PC-9 (cell line): Measurements from ENCODE around the gene PPP1R9B. TPM values are rescaled to one million over a fixed set of nuclear protein-coding genes. Genes with fewer than 3 reads are reported as not detected.

Experiments used
- BruUV-seq: library from RNA; stranded (reverse); fragments of 400-500 nt; replicated peaks from 2 replicates; lab custom pipeline; 2021; lab: Mats Ljungman, UMichigan
- CTCF ChIA-PET: fragments of 300-600 bp; sonication (Branson Sonifier 250); formaldehyde crosslinking; loops from one replicate; lab custom pipeline; 2022; ENCODE audit warnings: antibody characterized with exemption; lab: Charles Lee
- POLR2A ChIA-PET: fragments of 300-600 bp; sonication (Branson Sonifier 250); formaldehyde crosslinking; loops from one replicate; lab custom pipeline; 2022; ENCODE audit warnings: antibody characterized with exemption; ENCODE audit not compliant: unreplicated experiment; lab: Charles Lee
- DNase-seq, 2 experiments: peaks; one replicate each; pipeline versions ENCODE4 v3.0.0 to v3.0.0-alpha.2; 2015 to 2022; ENCODE audit warnings: mixed read lengths in 1 of 2
- H2AFZ ChIP-seq: fragments of 200-600 bp; sonication (generic); 2 replicates; pipeline ENCODE4 v1.8.1; 2017; ENCODE audit warnings: antibody characterized with exemption
- H3F3A ChIP-seq: fragments of 200-600 bp; sonication (generic); 2 replicates; pipeline ENCODE4 v1.8.1; 2017; ENCODE audit warnings: antibody characterized with exemption, mild to moderate bottlenecking, low read depth; ENCODE audit not compliant: insufficient read depth
- H3K27ac ChIP-seq: fragments of 200-600 bp; sonication (generic); 2 replicates; pipeline ENCODE4 v1.6.1; 2016; ENCODE audit warnings: mixed run types
- H3K27me3 ChIP-seq: fragments of 200-600 bp; sonication (generic); 2 replicates; pipeline ENCODE4 v1.6.1; 2016; ENCODE audit warnings: low read depth, mixed run types; ENCODE audit not compliant: insufficient read depth
- H3K36me3 ChIP-seq: fragments of 200-600 bp; sonication (generic); 2 replicates; pipeline ENCODE4 v1.6.1; 2016; ENCODE audit warnings: low read depth, mixed run types
- H3K4me1 ChIP-seq: fragments of 200-600 bp; sonication (generic); replicated peaks from 2 replicates; pipeline ENCODE4 v1.6.1; 2016; ENCODE audit warnings: mixed run types; ENCODE audit not compliant: insufficient read depth
- H3K4me2 ChIP-seq: fragments of 200-600 bp; sonication (generic); 2 replicates; pipeline ENCODE4 v1.6.1; 2017; ENCODE audit warnings: mixed run types
- H3K4me3 ChIP-seq: fragments of 200-600 bp; sonication (generic); 2 replicates; pipeline ENCODE4 v1.6.1; 2016; ENCODE audit warnings: mixed run types
- H3K79me2 ChIP-seq: fragments of 200-600 bp; sonication (generic); 2 replicates; pipeline ENCODE4 v1.6.1; 2017; ENCODE audit warnings: low read depth, mixed run types
- H3K9me2 ChIP-seq: fragments of 200-600 bp; sonication (generic); 2 replicates; pipeline ENCODE4 v1.8.1; 2017; ENCODE audit warnings: mild to moderate bottlenecking; ENCODE audit not compliant: insufficient read depth
- H3K9me3 ChIP-seq: fragments of 200-600 bp; sonication (generic); 2 replicates; pipeline ENCODE4 v1.8.1; 2016; ENCODE audit warnings: low read depth; ENCODE audit not compliant: insufficient read depth
- H4K20me1 ChIP-seq: fragments of 200-600 bp; sonication (generic); 2 replicates; pipeline ENCODE4 v1.8.1; 2017; ENCODE audit not compliant: insufficient read depth
- CTCF ChIP-seq: fragments of 200-600 bp; sonication (generic); conservative IDR thresholded peaks from 2 replicates; pipeline ENCODE4 v1.6.1; 2017; ENCODE audit warnings: mixed run types, antibody characterized with exemption, mild to moderate bottlenecking, moderate library complexity
- EZH2 ChIP-seq: fragments of 200-600 bp; sonication (generic); IDR thresholded peaks from 2 replicates; pipeline ENCODE4 v1.8.0; 2017; ENCODE audit warnings: antibody characterized with exemption, low read depth
- intact Hi-C: fragments of 100-400 bp; cut with micrococcal nuclease; formaldehyde crosslinking; loops from one replicate; pipeline ENCODE4 v1.10.0; 2022; ENCODE audit not compliant: unreplicated experiment
- total RNA-seq: library from RNA; stranded (reverse); gene quantifications from 2 replicates; pipeline ENCODE4 v1.2.3, GENCODE V29; 2021

The PPP1R9B gene
- total RNA-seq, 1 experiment from 2014 or later, result 35.8 TPM

DNA sequence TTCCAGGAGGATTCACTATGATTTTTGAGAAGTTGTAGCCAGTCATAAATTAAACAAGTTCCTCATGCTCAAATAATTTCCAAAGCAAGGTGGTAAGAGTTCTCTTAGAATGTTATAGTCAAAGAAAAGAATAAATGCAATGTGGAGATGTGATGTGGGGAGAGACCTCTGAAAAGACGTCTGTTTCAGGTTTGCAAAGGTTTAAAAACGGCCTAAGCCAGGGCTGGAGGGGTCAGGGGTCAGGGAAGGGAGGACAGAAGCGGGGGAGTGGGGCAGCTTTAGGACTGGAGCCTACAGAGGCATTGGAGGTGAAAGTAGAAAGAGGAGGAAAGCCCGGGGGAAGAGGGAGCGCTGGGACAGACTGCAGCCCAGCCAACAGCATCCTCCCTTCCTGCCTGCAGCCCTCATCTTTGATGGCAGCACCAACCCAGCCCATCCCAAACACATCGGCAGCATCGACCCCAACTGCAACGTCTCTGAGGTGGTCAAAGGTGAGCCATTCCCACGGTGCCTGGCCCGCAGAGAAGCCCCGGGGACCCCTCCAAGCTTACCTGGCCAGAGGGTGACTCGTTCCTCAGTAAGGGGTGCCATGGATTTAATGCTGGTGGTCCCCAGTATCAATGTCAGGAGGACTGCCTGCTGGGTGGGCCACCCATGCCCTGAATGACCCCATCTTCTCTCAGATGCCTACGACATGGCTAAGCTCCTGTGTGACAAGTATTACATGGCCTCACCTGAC is 43.9 kb downstream of the PPP1R9B start:
- Histone ChIP-seq H3K27me3 (no peaks in the 10 kb centered on the region), H3K9me3 (no peaks in the 10 kb centered on the region), H3K4me3 (no peak overlapping the region), H3K27ac (no peak overlapping the region), H3F3A (peaks cover 11% of the 10 kb centered on the region), H3K36me3 (no peaks in the 10 kb centered on the region), H4K20me1 (peaks cover under 1% of the 10 kb centered on the region; the same call in 1 of the 2 replicates), H3K4me2 (no peak overlapping the region), H3K4me1 (peaks cover 31% of the 10 kb centered on the region), H2AFZ (no peak overlapping the region), H3K9me2 (no peaks in the 10 kb centered on the region), H3K79me2 (peaks cover 5% of the 10 kb centered on the region; the same call in 1 of the 2 replicates)
- ChIA-PET POLR2A (interaction anchor here (0.5 kb wide), 1 partner anchor 543 kb away, joined by 3 read pairs; no protein-coding TSS in a partner anchor), CTCF (no interaction called here)
- intact Hi-C loops, result no loop called here
- TF ChIP-seq EZH2, result no peak
- TF ChIP-seq CTCF, result no peak
- DNase-seq, result no peak
- BruUV-seq, result no TSS peak

- H3K4me3 ChIP-seq, result no peak overlapping the region
- H4K20me1 ChIP-seq, result peaks cover 6% of the 10 kb centered on the region; the same call in 1 of the 2 replicates
- H3K36me3 ChIP-seq, result no peaks in the 10 kb centered on the region
- ChIA-PET POLR2A (interaction anchor here (0.5 kb wide), 1 partner anchor 544 kb away, joined by 3 read pairs; no protein-coding TSS in a partner anchor), CTCF (no interaction called here)
- H3K79me2 ChIP-seq, result peaks cover 5% of the 10 kb centered on the region; the same call in 1 of the 2 replicates
- BruUV-seq, result no TSS peak
- no peak for DNase-seq
- peaks cover 39% of the 10 kb centered on the region for H3K4me1 ChIP-seq
- intact Hi-C loops, result no loop called here
- no peak overlapping the region for H3K4me2 ChIP-seq
- no peaks in the 10 kb centered on the region for H3K9me2 ChIP-seq
- H3K9me3 ChIP-seq, result no peaks in the 10 kb centered on the region
- TF ChIP-seq EZH2 (no peak), CTCF (no peak)
- no peak overlapping the region for H2AFZ ChIP-seq
- no peaks in the 10 kb centered on the region for H3K27me3 ChIP-seq
- H3K27ac ChIP-seq, result no peak overlapping the region
- peaks cover 18% of the 10 kb centered on the region for H3F3A ChIP-seq
Measured at GRCh38 chr17:50105811-50106210, 44.7 kb downstream of the PPP1R9B start.

GRCh38 chr17:50103941-50104340 is 46.5 kb downstream of the PPP1R9B start:
- H3K4me2 ChIP-seq, result no peak overlapping the region
- no peaks in the 10 kb centered on the region for H3K9me2 ChIP-seq
- no peak overlapping the region for H2AFZ ChIP-seq
- no peak for TF ChIP-seq EZH2
- TF ChIP-seq CTCF, result no peak
- peaks cover 5% of the 10 kb centered on the region; the same call in 1 of the 2 replicates for H3K79me2 ChIP-seq
- peaks cover 51% of the 10 kb centered on the region for H3K4me1 ChIP-seq
- no peak overlapping the region for H3K4me3 ChIP-seq
- ChIA-PET CTCF (no interaction called here), POLR2A (no interaction called here)
- DNase-seq, result no peak
- no peaks in the 10 kb centered on the region for H3K9me3 ChIP-seq
- no peaks in the 10 kb centered on the region for H3K36me3 ChIP-seq
- intact Hi-C loops, result no loop called here
- H3F3A ChIP-seq, result peaks cover 35% of the 10 kb centered on the region
- no TSS peak for BruUV-seq
- no peak overlapping the region for H3K27ac ChIP-seq
- no peaks in the 10 kb centered on the region for H3K27me3 ChIP-seq
- H4K20me1 ChIP-seq, result peaks cover 6% of the 10 kb centered on the region; the same call in 1 of the 2 replicates
